PC-3 (cell line): Measurements from ENCODE around the gene NDRG4. TPM values are rescaled to one million over a fixed set of nuclear protein-coding genes. Genes with fewer than 3 reads are reported as not detected.

Experiments used
- ATAC-seq: fragments of 200-7000 bp; cut with Tn5 transposase; 2 replicates; pipeline ENCODE4 v1.9.1; 2020; ENCODE audit warnings: mild to moderate bottlenecking, moderate library complexity
- BruUV-seq: library from RNA; stranded (reverse); fragments of 400-500 nt; replicated peaks from 2 replicates; lab custom pipeline; 2021; lab: Mats Ljungman, UMichigan
- CTCF ChIA-PET: fragments of 300-600 bp; sonication (Branson Sonifier 250); formaldehyde crosslinking; loops from one replicate; lab custom pipeline; 2022; ENCODE audit warnings: antibody characterized with exemption; lab: Charles Lee
- POLR2A ChIA-PET: fragments of 300-600 bp; sonication (Branson Sonifier 250); formaldehyde crosslinking; loops from one replicate; lab custom pipeline; 2022; ENCODE audit warnings: antibody characterized with exemption; ENCODE audit not compliant: unreplicated experiment; lab: Charles Lee
- DNase-seq: peaks from one replicate; pipeline ENCODE4 v3.0.0-alpha.2; 2015
- H2AFZ ChIP-seq: fragments of 300-600 bp; sonication (generic); 2 replicates; pipeline ENCODE4 v1.6.0; 2016; ENCODE audit warnings: antibody characterized with exemption, low read length
- H3F3A ChIP-seq: fragments of 300-600 bp; sonication (generic); one replicate; pipeline ENCODE4 v1.6.0; 2017; ENCODE audit warnings: antibody characterized with exemption, low read length, control low read depth, mild to moderate bottlenecking; ENCODE audit not compliant: unreplicated experiment
- H3K27ac ChIP-seq: fragments of 300-600 bp; sonication (generic); 2 replicates; pipeline ENCODE4 v1.5.1; 2016; ENCODE audit warnings: mild to moderate bottlenecking, low read length
- H3K27me3 ChIP-seq: fragments of 300-600 bp; sonication (generic); 2 replicates; pipeline ENCODE4 v1.6.1; 2016; ENCODE audit warnings: low read length, mixed read lengths
- H3K36me3 ChIP-seq: fragments of 300-600 bp; sonication (generic); 2 replicates; pipeline ENCODE4 v1.6.1; 2016; ENCODE audit warnings: low read depth, mixed run types, low read length, mixed read lengths
- H3K4me1 ChIP-seq: fragments of 300-600 bp; sonication (generic); 2 replicates; pipeline ENCODE4 v1.5.1; 2016; ENCODE audit warnings: low read length; ENCODE audit not compliant: insufficient read depth
- H3K4me2 ChIP-seq: fragments of 300-600 bp; sonication (generic); 2 replicates; pipeline ENCODE4 v1.6.0; 2016; ENCODE audit warnings: low read length
- H3K4me3 ChIP-seq: fragments of 300-600 bp; sonication (generic); 2 replicates; pipeline ENCODE4 v1.5.1; 2016; ENCODE audit warnings: mild to moderate bottlenecking, low read length, mixed read lengths
- H3K79me2 ChIP-seq: fragments of 300-600 bp; sonication (generic); 2 replicates; pipeline ENCODE4 v1.6.1; 2017; ENCODE audit warnings: low read length, mixed read lengths
- H3K9ac ChIP-seq: fragments of 300-600 bp; sonication (generic); 2 replicates; pipeline ENCODE4 v1.6.0; 2016; ENCODE audit warnings: mild to moderate bottlenecking, low read length
- H3K9me2 ChIP-seq: fragments of 300-600 bp; sonication (generic); replicated peaks from 2 replicates; pipeline ENCODE4 v1.6.1; 2016; ENCODE audit warnings: mixed run types, low read length, mixed read lengths
- H3K9me3 ChIP-seq: fragments of 300-600 bp; sonication (generic); 2 replicates; pipeline ENCODE4 v1.6.1; 2016; ENCODE audit warnings: low read length, mixed read lengths
- H4K20me1 ChIP-seq: fragments of 300-600 bp; sonication (generic); 2 replicates; pipeline ENCODE4 v1.6.1; 2016; ENCODE audit warnings: low read length, mixed read lengths
- EZH2 ChIP-seq: fragments of 300-600 bp; sonication (generic); IDR thresholded peaks from one replicate; pipeline ENCODE4 v1.6.1; 2017; ENCODE audit warnings: antibody characterized with exemption, mild to moderate bottlenecking, low read length; ENCODE audit not compliant: unreplicated experiment
- EZH2phosphoT487 ChIP-seq: fragments of 300-600 bp; sonication (generic); IDR thresholded peaks from 2 replicates; pipeline ENCODE4 v1.6.1; 2018; ENCODE audit warnings: mild to moderate bottlenecking, antibody characterized with exemption, low read length, borderline replicate concordance
- intact Hi-C: fragments of 100-400 bp; cut with micrococcal nuclease; formaldehyde crosslinking; loops from 2 replicates; pipeline ENCODE4 v1.9.0; 2023
- total RNA-seq: library from RNA; depleted of rRNA; stranded (reverse); fragments of >200 nt; gene quantifications from 2 replicates; pipeline ENCODE4 v1.2.3, GENCODE V29; 2014
- TF ChIP-seq, protein P1 (sequence below): fragments of 300-600 bp; sonication (generic); conservative IDR thresholded peaks from 2 replicates; pipeline ENCODE4 v1.5.1; 2017; ENCODE audit warnings: antibody characterized with exemption, low read depth, mild to moderate bottlenecking, low read length

The NDRG4 gene
- total RNA-seq, 1 experiment from 2014 or later, result 26.6 TPM

DNA sequence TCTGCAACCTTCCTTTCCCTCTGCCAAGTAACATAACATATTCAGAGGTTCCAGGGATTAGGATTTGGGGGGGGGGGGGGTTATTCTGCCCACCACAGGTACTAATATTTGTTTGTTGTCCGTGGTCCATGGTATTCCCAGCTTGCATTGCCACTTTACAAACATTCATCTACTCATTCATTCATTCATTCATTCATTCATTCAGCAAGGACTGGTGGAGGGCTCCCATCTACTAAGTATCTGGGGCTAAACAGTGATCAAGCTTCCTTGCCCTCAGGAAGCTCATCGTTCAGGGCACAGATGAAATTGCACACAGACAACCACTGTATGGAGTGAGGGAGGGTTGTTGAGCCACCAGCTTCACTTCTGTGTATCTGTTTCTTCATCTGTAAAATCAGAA, 45.8 kb upstream of the NDRG4 start:
- ChIA-PET POLR2A (no interaction called here), CTCF (no interaction called here)
- Histone ChIP-seq H3K4me2 (no peak overlapping the region), H3K27ac (no peak overlapping the region), H3F3A (no peaks in the 10 kb centered on the region), H2AFZ (no peak overlapping the region), H3K36me3 (no peaks in the 10 kb centered on the region), H3K4me3 (no peak overlapping the region), H3K4me1 (peaks cover 26% of the 10 kb centered on the region), H3K79me2 (no peaks in the 10 kb centered on the region), H3K27me3 (no peaks in the 10 kb centered on the region), H3K9me3 (no peaks in the 10 kb centered on the region), H3K9ac (no peak overlapping the region), H3K9me2 (no peaks in the 10 kb centered on the region), H4K20me1 (no peaks in the 10 kb centered on the region)
- ATAC-seq (no peak), DNase-seq (no peak)
- TF ChIP-seq EZH2phosphoT487, result no peak
- TF ChIP-seq, protein P1, sequence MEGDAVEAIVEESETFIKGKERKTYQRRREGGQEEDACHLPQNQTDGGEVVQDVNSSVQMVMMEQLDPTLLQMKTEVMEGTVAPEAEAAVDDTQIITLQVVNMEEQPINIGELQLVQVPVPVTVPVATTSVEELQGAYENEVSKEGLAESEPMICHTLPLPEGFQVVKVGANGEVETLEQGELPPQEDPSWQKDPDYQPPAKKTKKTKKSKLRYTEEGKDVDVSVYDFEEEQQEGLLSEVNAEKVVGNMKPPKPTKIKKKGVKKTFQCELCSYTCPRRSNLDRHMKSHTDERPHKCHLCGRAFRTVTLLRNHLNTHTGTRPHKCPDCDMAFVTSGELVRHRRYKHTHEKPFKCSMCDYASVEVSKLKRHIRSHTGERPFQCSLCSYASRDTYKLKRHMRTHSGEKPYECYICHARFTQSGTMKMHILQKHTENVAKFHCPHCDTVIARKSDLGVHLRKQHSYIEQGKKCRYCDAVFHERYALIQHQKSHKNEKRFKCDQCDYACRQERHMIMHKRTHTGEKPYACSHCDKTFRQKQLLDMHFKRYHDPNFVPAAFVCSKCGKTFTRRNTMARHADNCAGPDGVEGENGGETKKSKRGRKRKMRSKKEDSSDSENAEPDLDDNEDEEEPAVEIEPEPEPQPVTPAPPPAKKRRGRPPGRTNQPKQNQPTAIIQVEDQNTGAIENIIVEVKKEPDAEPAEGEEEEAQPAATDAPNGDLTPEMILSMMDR, result no peak
- TF ChIP-seq EZH2, result no peak
- intact Hi-C loops, result no loop called here
- no TSS peak for BruUV-seq

DNA sequence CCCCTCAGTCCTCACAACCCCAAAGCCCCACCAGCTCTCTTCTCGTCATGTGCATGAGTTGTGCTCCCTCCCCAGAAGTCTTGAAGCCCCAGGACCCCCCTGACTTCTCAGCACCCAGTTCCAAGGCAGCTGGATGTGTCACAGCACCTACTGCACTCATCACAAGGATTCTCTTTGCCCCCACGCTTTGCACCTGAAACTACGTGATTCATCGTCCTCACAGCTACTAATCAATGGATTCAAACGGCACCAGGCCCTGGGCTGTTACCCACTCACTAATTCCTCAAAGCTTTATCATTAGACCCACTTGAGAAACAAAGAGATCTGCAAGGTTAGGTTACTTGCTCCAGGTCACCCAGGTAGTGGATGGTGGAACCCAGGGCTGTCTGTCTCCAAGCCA, 45.1 kb upstream of the NDRG4 start:
- H3F3A ChIP-seq, result no peaks in the 10 kb centered on the region
- H3K79me2 ChIP-seq, result no peaks in the 10 kb centered on the region
- H3K9ac ChIP-seq, result no peak overlapping the region
- no peak overlapping the region for H3K27ac ChIP-seq
- TF ChIP-seq, protein P1, result no peak
- no peak for TF ChIP-seq EZH2
- TF ChIP-seq EZH2phosphoT487, result no peak
- ATAC-seq (no peak), DNase-seq (no peak)
- no peak overlapping the region for H3K4me3 ChIP-seq
- no peaks in the 10 kb centered on the region for H4K20me1 ChIP-seq
- intact Hi-C loops, result no loop called here
- ChIA-PET POLR2A (no interaction called here), CTCF (no interaction called here)
- no peak overlapping the region for H3K4me2 ChIP-seq
- no peak overlapping the region for H2AFZ ChIP-seq
- peaks cover 31% of the 10 kb centered on the region for H3K4me1 ChIP-seq
- no peaks in the 10 kb centered on the region for H3K9me2 ChIP-seq
- BruUV-seq, result no TSS peak
- no peaks in the 10 kb centered on the region for H3K9me3 ChIP-seq
- H3K27me3 ChIP-seq, result no peaks in the 10 kb centered on the region
- no peaks in the 10 kb centered on the region for H3K36me3 ChIP-seq

DNA sequence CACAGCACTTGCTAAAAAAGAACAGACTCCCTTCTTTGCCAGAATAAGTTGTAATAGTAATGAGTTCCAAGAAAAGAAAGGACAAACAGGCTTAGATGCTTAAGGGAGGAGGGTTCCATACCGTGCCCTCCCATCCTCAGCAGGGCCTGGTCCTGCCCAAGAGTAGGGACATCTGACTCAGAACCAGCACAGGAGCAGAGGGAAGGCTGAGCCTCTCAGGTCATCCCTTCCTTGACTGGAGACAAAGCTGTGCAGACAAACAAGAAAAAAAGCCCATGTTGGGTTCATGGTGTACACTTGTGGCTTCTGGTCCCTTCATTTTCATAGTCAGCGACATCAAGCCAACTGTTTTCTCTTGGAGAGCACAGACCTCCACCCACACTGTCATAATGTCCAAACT, 44.2 kb upstream of the NDRG4 start:
- DNase-seq, result no peak
- Histone ChIP-seq H3K9me2 (no peaks in the 10 kb centered on the region), H3K4me2 (no peak overlapping the region), H3F3A (no peaks in the 10 kb centered on the region), H3K9ac (no peak overlapping the region), H3K4me1 (peaks cover 33% of the 10 kb centered on the region), H3K27me3 (no peaks in the 10 kb centered on the region), H3K36me3 (no peaks in the 10 kb centered on the region), H2AFZ (no peak overlapping the region), H3K9me3 (no peaks in the 10 kb centered on the region), H3K27ac (no peak overlapping the region), H4K20me1 (no peaks in the 10 kb centered on the region), H3K79me2 (no peaks in the 10 kb centered on the region), H3K4me3 (no peak overlapping the region)
- ATAC-seq, result no peak
- TF ChIP-seq, protein P1, result no peak
- no peak for TF ChIP-seq EZH2phosphoT487
- TF ChIP-seq EZH2, result no peak
- intact Hi-C loops, result no loop called here
- POLR2A ChIA-PET, result no interaction called here
- CTCF ChIA-PET, result no interaction called here
- BruUV-seq, result no TSS peak
